Progenitor cell of endocrine pancreas (in vitro differentiated cells): ENCODE data around the gene SPON1. TPM values are rescaled to one million over a fixed set of nuclear protein-coding genes. Genes with fewer than 3 reads are reported as not detected.

Source experiments
- DNase-seq: peaks from one replicate; pipeline ENCODE4 v3.0.0; 2021; ENCODE audit warnings: low spot score; ENCODE audit not compliant: unreplicated experiment
- H3K27ac Mint-ChIP-seq: 2 replicates; pipeline ENCODE4 v1.8.0; 2021; ENCODE audit warnings: mild to moderate bottlenecking, moderate library complexity, mixed read lengths
- H3K27me3 Mint-ChIP-seq: 2 replicates; pipeline ENCODE4 v1.8.0; 2021; ENCODE audit warnings: mixed read lengths
- H3K36me3 Mint-ChIP-seq: 2 replicates; pipeline ENCODE4 v1.8.0; 2022; ENCODE audit warnings: mixed read lengths; ENCODE audit not compliant: insufficient read depth
- H3K4me1 Mint-ChIP-seq: 2 replicates; pipeline ENCODE4 v1.8.0; 2021; ENCODE audit warnings: low read depth, mixed read lengths
- H3K4me3 Mint-ChIP-seq: 2 replicates; pipeline ENCODE4 v1.8.0; 2021; ENCODE audit warnings: low read depth, mild to moderate bottlenecking, moderate library complexity, mixed read lengths
- H3K9me3 Mint-ChIP-seq: 2 replicates; pipeline ENCODE4 v1.8.0; 2021; ENCODE audit warnings: low read depth, mixed read lengths
- CTCF ChIP-seq: fragments of 200-600 bp; sonication (generic); IDR thresholded peaks from one replicate; pipeline ENCODE4 v1.5.0; 2021; ENCODE audit warnings: antibody characterized with exemption, mild to moderate bottlenecking; ENCODE audit not compliant: unreplicated experiment
- total RNA-seq: library from RNA; stranded (reverse); gene quantifications from 2 replicates; pipeline ENCODE4 v1.2.1, GENCODE V29; 2021

The SPON1 gene
- total RNA-seq, 1 donor from 2014 or later, result 13.7 TPM

- Mint-ChIP-seq H3K27ac (no peak overlapping the region), H3K9me3 (no peaks in the 10 kb centered on the region), H3K36me3 (no peaks in the 10 kb centered on the region), H3K4me3 (no peak overlapping the region), H3K4me1 (no peaks in the 10 kb centered on the region), H3K27me3 (peaks cover 16% of the 10 kb centered on the region)
- DNase-seq, result no peak
- TF ChIP-seq CTCF, result no peak
Measured at GRCh38 chr11:14061721-14062120, 99.2 kb downstream of the SPON1 start.

DNA sequence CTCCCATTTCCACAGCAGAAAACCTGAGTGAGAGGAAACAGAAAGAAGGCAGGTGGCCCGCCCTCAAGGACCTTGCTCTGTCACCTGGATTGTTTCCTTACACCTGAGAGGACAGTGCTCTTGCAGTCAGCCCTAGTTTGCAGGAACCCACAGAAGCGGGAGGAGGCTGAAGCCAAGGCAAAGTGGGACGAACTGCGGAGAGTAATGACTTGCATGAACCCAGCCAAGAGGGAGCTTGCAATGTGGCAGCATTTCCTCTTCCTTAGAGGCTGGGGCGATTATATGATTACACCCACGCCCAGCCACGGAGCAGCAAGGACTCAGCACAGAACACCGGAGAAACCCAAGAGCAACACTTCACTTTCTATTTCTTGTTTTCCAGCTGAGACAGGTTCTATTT is 102.6 kb downstream of the SPON1 start:
- Mint-ChIP-seq H3K36me3 (no peaks in the 10 kb centered on the region), H3K27ac (no peak overlapping the region), H3K9me3 (peaks cover 3% of the 10 kb centered on the region), H3K27me3 (peaks cover 12% of the 10 kb centered on the region), H3K4me3 (no peak overlapping the region), H3K4me1 (no peaks in the 10 kb centered on the region)
- no peak for TF ChIP-seq CTCF
- DNase-seq, result no peak

DNA sequence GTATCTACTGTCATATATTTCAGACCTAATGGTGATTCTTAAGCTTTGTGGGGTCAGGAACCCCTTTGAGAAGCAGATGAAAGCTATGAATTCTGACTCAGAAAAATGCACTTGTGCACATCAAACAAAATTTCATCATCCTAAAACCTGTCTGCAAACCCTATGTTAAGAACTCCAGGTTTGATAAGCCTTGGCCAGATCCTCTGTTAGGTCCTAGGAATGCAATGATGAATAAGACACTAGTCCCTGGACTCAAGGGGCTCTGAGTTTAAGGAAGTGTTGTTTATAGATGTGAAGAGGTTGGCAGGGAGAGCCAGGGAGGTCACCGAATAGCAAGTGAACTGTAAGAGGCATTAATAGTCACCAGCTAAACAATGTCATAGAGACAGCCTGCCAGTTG is 103.2 kb downstream of the SPON1 start:
- Mint-ChIP-seq H3K27me3 (peaks cover 12% of the 10 kb centered on the region), H3K9me3 (peaks cover 3% of the 10 kb centered on the region)

GRCh38 chr11:14067686-14068085 is 105.2 kb downstream of the SPON1 start:
- H3K27me3 Mint-ChIP-seq, result peaks cover 12% of the 10 kb centered on the region
- no peak overlapping the region for H3K27ac Mint-ChIP-seq
- H3K4me3 Mint-ChIP-seq, result no peak overlapping the region
- no peak for DNase-seq
- H3K9me3 Mint-ChIP-seq, result peaks cover 3% of the 10 kb centered on the region
- H3K36me3 Mint-ChIP-seq, result no peaks in the 10 kb centered on the region
- no peaks in the 10 kb centered on the region for H3K4me1 Mint-ChIP-seq
- no peak for TF ChIP-seq CTCF

More for the DNA sequence above, 103.2 kb downstream of the SPON1 start:
- H3K4me1 Mint-ChIP-seq, result no peaks in the 10 kb centered on the region
- no peaks in the 10 kb centered on the region for H3K36me3 Mint-ChIP-seq
- H3K27ac Mint-ChIP-seq, result no peak overlapping the region
- H3K4me3 Mint-ChIP-seq, result no peak overlapping the region
- no peak for TF ChIP-seq CTCF
- no peak for DNase-seq

GRCh38 chr11:14070896-14071295 is 108.4 kb downstream of the SPON1 start:
- Mint-ChIP-seq H3K9me3 (peaks cover 3% of the 10 kb centered on the region), H3K27ac (no peak overlapping the region), H3K4me1 (no peaks in the 10 kb centered on the region), H3K4me3 (no peak overlapping the region), H3K27me3 (peaks cover 3% of the 10 kb centered on the region), H3K36me3 (no peaks in the 10 kb centered on the region)
- TF ChIP-seq CTCF, result no peak
- DNase-seq, result no peak
